NCI-H1417 treated with DMSO at 0.1 percent for 48 hours (cell line): ENCODE measurements around the gene MEDAG.

ENCODE experiments used
- DNase-seq: peaks from one replicate; lab custom pipeline; 2025; lab: John Stamatoyannopoulos, UW

The MEDAG gene

DNA sequence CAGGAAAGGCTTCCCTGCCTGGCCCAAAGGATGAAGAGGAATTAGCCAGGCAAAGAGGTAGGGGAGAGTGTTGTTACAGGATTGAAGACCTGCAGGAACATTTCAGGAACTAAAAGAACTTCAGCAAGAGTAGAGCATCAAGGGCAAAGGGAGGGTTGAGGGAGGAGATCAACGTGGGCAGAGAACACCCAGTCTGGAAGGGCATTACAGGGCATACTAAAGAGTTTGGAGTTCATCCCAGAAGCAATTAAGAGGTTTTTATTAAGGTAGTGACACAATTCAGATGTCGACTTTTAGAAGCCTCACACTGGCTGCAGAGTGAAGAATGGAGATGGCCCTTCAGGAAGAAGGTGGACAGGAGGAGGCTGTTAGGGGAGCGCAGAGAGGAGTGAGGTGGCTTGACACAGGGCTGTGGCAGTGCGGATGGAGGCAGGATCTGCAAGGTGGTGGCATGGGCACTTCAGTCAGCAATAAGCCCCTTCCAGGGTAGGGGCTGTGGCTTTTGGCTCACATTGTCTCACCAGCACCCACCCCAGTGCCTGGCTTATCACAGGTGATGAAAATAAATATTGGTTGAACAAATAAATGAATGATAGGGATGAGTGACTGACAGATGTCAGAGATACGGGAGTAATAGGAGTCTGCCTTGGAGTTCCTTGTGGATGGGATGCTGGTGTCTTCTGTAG lies 51.3 kb downstream of the MEDAG start:
- DNase-seq = no peak

DNA sequence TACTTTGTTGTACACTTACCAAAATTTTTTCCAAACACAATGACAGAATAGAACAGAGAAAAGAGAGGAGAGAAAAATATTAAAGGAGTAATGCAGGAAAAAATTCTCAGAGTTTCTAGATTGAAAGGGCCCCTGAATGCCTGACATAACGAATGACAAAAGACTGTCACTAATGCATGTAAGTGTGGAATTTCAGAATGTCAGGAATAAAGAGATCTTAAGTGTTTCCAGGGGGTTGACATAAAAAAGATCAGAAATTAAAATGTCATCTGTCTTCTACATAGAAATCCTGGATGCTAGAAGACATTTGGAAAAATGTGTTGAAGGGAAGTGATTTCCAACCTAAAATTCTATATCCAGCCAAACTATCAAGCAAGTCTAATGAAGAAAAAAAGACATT lies 53.6 kb downstream of the MEDAG start:
- no peak for DNase-seq

DNA sequence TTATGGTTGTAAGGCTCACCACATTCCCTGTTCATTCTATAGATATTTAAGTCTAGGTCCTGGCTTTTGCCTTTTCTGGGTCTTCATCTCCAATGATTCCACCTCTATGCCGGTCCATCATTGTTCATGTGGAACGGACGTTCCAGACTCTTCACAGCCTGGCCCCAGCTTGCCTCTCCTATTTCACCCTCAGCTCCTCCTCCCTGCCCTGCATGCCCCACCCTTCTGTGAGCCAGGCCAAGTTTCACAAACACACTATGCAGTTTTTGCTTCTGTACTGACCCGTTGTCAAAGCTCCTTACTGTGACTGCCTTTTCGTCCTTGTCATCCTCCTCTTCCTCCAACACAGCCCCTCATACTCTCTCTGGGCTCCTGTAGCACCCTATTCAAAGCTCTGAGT lies 57.7 kb downstream of the MEDAG start:
- no peak for DNase-seq

DNA sequence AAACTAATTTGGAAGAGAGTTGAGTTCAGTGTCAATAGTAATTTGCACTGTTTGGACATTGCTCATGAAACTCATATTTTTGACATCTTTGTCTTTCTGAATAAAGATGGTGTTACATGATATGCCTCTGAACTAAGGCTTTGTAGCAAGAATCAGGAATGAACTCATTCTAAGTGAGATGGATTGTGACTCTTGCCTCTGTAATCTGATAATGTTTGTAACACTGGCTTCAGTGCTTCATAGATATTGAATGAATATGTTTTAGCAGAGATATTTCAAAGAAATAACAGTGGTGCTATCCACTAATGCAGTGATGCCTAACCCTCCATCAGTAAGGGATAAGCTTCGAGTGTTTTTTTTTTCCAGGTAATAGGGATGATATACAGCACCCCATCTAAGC lies 59.3 kb downstream of the MEDAG start:
- DNase-seq = no peak

DNA sequence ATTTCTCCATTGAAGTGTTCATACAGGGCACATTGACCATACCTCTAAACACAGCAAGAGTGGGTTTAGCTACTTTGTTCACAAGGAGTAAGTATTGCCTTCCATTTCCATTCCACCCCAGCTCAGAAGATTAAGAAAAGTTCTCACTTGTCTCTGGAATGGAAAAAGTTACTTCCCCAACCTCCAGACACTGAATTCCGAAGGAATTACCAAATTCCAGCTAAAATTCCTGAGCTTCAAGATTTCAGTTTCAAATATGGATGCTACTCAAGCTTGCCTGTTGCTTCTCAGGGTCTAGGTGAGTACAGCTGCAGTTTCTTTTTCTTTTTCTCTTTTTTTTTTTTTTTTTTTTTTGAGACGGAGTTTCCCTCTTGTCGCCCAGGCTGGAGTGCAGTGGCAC lies 60.0 kb downstream of the MEDAG start:
- DNase-seq = no peak

DNA sequence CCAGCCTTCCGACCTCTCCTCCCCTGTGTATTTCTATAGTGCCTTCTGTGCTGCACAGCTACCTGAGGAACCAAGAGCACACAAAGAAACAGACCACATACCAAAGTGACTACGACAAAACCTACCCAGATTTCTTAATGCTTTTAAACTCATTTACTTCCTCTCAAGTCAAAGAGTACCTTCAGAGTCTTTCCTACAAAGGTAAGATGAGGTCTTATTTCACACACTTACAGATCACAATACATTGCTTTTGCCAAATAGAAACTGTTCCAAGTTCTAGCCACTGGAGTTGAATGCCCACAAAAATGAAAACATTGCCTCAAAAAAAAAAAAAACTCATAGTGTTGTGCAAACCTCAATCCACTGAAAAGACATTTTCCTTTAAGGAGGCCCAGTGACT lies 62.8 kb downstream of the MEDAG start:
- no peak for DNase-seq

DNA sequence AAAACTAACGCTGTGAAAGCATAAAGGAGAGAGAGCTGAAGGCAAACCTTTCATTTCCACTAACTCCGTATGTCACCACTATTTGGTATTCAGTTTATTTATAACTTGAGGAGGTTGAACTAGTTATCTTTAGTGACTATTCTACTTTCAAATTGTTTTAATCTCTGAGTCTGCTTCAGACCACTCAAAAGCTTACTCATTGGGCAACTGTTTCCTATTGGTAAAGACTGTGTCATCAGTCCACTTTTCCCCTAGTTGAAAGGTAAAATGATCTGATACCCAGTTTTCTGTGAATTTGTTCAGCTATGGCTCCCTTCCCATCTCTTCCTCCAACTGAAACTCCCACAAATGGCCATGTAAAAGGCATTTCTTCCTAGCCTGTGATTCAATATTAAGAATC lies 65.5 kb downstream of the MEDAG start:
- no peak for DNase-seq

DNA sequence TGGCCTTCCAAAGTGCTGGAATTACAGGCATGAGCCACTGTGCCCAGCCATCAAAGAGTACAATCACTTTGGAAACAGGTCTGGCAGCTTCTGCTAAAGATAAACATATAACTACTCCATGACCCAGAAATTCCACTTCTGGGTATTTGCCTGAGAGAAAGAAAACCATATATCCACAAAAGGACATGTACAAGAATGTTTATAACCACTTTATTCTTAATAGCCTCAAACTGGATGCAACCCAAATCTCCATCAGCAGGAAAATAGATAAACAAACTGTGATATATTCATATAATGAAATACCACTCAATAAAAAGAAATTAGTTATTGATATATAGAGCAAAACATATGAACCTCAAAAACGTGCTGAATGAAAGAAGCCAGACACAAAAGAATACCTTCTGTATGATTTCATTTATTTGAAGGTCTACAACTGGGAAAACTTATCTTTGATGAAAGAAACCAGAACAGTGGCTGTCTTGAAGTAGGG lies 66.9 kb downstream of the MEDAG start:
- DNase-seq = no peak

DNA sequence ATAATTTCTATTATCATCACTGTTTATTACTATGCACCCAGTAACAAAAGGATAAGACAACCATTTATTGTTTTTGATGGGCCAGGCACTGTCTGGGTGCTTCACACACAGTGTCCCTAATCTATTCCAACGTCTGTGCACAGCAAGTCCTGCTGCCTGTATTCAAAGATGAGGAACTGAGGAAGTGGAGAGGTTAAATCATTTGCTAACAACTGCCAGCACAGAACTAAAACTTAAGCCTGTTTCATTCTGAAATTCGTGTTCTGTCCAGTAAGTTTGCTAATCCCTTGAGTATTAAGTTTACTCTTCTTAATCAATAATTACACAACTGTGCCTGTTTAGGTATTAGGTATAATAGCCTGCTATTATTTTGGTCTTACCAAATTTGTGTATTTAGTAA lies 68.3 kb downstream of the MEDAG start:
- DNase-seq = no peak
